Dendritic cell treated with granulocyte-macrophage colony-stimulating factor and Interleukin-4, amounts not matched to agents 40 ng/mL and 50 ng/mL, for 4 days (primary cell): ENCODE data around the gene GRK6.

ENCODE experiments used
- H3K27ac Mint-ChIP-seq: one replicate; pipeline ENCODE4 v1.8.0; 2022; ENCODE audit warnings: mild to moderate bottlenecking, mixed read lengths
- H3K27me3 Mint-ChIP-seq: one replicate; pipeline ENCODE4 v1.8.0; 2022; ENCODE audit warnings: mild to moderate bottlenecking, mixed read lengths
- H3K36me3 Mint-ChIP-seq: one replicate; pipeline ENCODE4 v1.8.0; 2022; ENCODE audit warnings: low read depth, mixed read lengths
- H3K4me1 Mint-ChIP-seq: one replicate; pipeline ENCODE4 v1.8.0; 2022; ENCODE audit warnings: low read depth, mixed read lengths
- H3K4me3 Mint-ChIP-seq: one replicate; pipeline ENCODE4 v1.8.0; 2022; ENCODE audit warnings: mild to moderate bottlenecking, moderate library complexity, mixed read lengths
- H3K9me3 Mint-ChIP-seq: one replicate; pipeline ENCODE4 v1.8.0; 2022; ENCODE audit warnings: mixed read lengths
- intact Hi-C: fragments of 100-400 bp; cut with micrococcal nuclease; formaldehyde crosslinking; loops from one replicate; pipeline ENCODE4 v1.15.0; 2022

GRK6 gene

DNA sequence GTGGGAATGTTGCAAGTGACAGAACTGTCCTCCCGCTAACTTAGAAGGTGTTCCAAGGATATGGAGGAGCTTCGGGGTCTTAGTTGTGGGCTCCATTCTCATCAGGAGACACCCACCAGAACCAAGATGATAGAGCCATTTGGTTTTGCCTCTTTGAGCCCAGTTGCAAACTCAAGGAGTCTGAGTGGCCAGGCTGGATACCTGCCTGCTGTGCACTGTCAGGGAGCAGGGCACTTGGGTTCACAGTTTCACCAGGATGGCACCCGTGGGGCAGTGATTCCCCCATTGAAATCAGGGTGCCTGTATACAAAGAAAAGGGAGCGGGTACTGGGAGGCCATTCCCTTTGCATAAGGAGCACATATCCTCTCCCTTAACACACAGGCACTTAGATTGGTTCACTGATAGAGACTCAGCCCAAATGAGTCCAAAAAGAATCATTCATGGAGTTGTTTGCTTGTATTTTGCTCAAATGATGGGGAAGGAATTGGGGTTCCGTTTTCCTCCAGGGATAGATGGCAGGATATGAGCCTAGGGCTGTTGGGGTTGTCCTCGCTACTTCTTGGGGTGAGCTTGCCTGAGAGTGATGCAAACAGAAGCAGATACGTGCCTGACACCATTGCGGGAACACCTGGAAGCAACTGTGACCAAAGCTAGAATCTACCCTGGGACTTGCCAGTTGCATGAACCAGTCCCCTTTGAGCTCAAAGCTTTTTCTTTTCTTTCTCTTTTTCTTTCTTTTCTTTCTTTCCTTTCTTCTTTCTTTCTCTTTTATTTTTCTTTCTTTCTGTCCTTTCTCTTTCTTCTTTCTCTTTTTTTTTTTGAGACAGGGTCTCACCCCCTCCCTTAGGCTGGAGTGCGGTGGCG lies 18.8 kb downstream of the GRK6 start:
- H3K36me3 Mint-ChIP-seq: peaks cover 38% of the 10 kb centered on the region
- H3K4me3 Mint-ChIP-seq: no peak overlapping the region
- intact Hi-C loops: no loop called here
- H3K9me3 Mint-ChIP-seq: no peaks in the 10 kb centered on the region
- peaks cover 39% of the 10 kb centered on the region for H3K27me3 Mint-ChIP-seq
- peaks cover 56% of the 10 kb centered on the region for H3K4me1 Mint-ChIP-seq
- no peak overlapping the region for H3K27ac Mint-ChIP-seq

DNA sequence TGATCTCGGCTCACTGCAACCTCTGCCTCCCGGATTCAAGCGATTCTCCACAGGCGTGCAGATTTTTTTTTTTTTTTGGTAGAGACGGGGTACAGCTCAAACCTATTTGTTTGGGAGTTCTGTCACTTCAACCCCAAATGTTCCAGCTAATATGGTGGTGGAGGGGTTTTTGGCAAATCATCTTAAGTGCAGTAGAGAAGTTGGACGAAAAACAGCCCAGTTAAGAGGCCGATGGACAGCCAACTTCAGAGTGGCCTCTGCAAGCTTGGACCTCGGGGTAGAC lies 19.4 kb downstream of the GRK6 start:
- Mint-ChIP-seq H3K36me3 (peaks cover 32% of the 10 kb centered on the region), H3K4me1 (peaks cover 56% of the 10 kb centered on the region), H3K27ac (no peak overlapping the region), H3K4me3 (peak overlapping the region; percentile 22), H3K27me3 (peaks cover 45% of the 10 kb centered on the region), H3K9me3 (no peaks in the 10 kb centered on the region)
- intact Hi-C loops: no loop called here

DNA sequence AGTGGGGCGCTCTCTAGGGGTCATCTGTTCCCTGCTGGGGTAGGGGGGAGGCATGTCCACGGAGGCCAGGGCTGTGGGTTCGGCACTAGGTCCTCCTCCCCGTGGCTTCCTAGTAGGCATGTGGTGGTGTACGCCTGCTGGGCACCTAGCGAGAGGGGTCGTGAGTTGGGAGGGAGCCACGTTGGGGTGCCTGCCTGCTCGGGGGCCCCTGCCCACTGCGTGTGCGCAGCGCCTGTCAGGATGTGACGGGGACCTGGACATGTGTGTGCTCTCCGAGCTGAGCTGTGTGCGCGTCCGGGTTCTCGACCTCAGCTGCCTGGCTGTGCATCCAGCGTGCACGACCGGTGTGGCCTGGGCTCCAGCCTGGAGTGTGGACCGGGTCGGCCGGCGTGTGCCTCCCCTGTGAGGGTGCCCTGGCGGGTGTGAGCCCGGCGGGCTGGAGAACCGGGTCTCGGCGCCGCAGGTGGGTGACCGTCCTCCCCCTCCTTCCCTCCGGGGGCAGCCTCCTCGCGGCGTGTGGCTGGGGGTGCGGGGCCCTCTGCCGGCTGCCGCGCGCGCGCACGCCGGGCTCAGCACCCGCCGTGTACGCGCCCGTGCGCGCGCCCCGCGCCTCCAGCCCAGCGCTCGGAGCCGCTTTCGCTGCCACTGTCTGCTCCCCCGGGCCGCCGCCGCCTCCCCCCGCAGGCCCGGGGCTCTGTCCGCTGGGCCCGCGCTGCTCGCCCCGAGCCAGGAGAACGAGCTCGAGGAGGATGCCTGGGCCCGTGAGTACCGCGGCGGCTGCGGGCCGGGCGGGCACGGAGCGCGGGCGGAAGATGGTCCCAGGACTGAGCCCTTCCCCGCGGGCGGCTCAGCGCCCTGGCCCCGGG lies 20.0 kb downstream of the GRK6 start, which contains the start of gene PRR7:
TSS of gene PRR7 (plus strand) at position 615 of the 866 bp plus-strand sequence. CDS start 8,254 bp downstream, outside the sequence.
- H3K27me3 Mint-ChIP-seq: peaks cover 48% of the 10 kb centered on the region
- peaks cover 26% of the 10 kb centered on the region for H3K36me3 Mint-ChIP-seq
- H3K4me1 Mint-ChIP-seq: peaks cover 56% of the 10 kb centered on the region
- peak within 1 kb of the TSS; percentile 61 for H3K4me3 Mint-ChIP-seq
- intact Hi-C loops: no loop called here
- H3K27ac Mint-ChIP-seq: no peak within 1 kb of the TSS
- H3K9me3 Mint-ChIP-seq: no peaks in the 10 kb centered on the region

DNA sequence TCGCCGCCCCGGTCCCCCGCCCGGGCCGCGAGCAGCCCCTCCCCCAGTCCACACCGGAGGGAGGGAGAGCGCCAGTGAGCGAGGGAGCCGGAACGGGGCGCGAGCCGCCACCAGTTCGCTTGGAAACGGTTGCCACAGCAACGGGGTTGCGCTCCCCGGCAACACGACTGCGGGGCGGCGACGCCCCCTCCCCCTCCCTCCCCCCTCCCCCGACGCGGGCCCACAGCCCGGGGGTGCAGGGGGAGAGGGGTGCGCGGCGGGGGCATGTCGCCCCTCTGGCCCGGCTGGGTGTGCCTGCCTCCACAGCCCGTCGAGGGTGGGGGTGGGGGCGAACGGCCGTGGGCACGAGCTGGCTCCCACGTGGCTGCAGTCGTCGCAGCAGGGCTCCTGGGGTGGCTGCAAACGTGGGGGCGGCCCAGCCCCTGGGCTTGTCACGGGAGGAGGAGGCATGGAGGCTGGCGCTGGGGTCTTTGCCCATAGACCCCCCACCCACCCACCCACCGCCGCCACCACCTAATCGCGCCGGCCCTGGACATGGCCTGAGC lies 20.7 kb downstream of the GRK6 start:
- H3K27me3 Mint-ChIP-seq: peaks cover 53% of the 10 kb centered on the region
- H3K9me3 Mint-ChIP-seq: no peaks in the 10 kb centered on the region
- no peak overlapping the region for H3K4me3 Mint-ChIP-seq
- H3K36me3 Mint-ChIP-seq: peaks cover 19% of the 10 kb centered on the region
- H3K4me1 Mint-ChIP-seq: peaks cover 56% of the 10 kb centered on the region
- H3K27ac Mint-ChIP-seq: no peak overlapping the region
- intact Hi-C loops: no loop called here

DNA sequence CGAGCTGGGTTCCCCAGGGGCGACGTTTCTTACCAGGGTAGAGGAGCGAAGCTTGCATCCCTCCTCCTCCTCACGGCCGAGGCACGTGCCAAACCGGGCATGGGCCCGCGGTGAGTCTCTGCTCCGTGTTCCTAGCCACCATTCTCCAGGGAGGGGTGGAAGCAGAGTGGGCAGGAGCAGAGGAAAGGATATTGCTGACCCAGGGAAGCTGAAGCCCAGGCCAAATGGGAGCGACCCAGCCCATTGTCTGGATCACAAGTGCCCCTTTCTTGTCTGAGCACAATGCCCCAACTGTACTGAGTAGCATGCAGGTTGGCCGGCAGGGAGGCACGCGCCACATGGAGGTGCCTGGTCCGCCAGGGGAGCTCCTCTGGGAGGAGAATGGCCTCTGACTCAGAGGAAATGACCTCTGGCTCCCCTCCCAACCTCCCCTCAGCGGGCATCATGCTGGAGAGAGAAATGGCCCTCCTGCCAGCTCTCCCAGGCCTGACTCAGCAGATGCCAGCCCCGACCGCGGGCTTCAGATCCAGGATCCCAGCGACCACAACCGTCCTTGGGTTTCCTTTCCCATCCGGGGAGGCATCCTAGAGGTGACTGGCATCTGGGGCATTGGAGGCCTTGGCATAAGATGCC lies 21.3 kb downstream of the GRK6 start:
- Mint-ChIP-seq H3K36me3 (peaks cover 13% of the 10 kb centered on the region), H3K27me3 (peaks cover 58% of the 10 kb centered on the region), H3K4me1 (peaks cover 50% of the 10 kb centered on the region), H3K4me3 (no peak overlapping the region), H3K9me3 (no peaks in the 10 kb centered on the region), H3K27ac (no peak overlapping the region)
- intact Hi-C loops: no loop called here

DNA sequence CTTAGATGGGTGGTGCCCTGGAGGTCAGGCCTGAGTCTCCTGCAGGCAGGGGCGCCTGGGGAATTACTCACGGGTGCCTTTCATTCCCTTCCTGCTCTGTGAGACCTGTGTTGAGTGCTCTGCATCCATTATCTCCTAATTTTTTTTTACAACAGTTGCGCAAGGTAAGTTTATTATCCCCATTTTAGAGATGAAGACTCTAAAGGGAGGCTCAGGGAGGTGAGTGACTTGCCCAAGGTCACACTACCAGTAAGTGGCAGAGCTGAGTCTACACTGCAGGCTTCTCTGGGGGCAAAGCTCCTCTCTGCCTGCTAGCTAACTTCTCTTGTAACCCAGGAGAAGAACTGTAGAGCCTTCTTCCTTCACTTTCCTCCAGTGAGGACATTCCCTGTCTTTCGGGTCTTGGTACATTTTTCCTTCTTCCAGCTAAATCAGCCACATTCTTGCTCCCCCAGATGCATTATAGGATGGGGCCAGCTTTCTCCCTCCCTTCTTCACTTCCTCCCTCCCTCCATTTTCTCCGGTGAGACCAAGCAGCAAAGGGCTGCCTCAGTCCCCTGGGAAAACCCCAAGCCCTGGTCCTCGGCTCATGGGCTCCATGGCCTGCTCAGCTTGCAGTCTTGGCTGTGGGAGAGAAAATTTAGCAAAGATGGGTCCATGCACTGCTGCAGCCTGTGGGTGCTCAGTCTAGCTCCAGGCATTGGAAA lies 21.9 kb downstream of the GRK6 start:
- Mint-ChIP-seq H3K27me3 (peaks cover 65% of the 10 kb centered on the region), H3K27ac (no peak overlapping the region), H3K36me3 (peaks cover 6% of the 10 kb centered on the region), H3K4me1 (peaks cover 48% of the 10 kb centered on the region), H3K9me3 (no peaks in the 10 kb centered on the region), H3K4me3 (no peak overlapping the region)
- intact Hi-C loops: no loop called here

DNA sequence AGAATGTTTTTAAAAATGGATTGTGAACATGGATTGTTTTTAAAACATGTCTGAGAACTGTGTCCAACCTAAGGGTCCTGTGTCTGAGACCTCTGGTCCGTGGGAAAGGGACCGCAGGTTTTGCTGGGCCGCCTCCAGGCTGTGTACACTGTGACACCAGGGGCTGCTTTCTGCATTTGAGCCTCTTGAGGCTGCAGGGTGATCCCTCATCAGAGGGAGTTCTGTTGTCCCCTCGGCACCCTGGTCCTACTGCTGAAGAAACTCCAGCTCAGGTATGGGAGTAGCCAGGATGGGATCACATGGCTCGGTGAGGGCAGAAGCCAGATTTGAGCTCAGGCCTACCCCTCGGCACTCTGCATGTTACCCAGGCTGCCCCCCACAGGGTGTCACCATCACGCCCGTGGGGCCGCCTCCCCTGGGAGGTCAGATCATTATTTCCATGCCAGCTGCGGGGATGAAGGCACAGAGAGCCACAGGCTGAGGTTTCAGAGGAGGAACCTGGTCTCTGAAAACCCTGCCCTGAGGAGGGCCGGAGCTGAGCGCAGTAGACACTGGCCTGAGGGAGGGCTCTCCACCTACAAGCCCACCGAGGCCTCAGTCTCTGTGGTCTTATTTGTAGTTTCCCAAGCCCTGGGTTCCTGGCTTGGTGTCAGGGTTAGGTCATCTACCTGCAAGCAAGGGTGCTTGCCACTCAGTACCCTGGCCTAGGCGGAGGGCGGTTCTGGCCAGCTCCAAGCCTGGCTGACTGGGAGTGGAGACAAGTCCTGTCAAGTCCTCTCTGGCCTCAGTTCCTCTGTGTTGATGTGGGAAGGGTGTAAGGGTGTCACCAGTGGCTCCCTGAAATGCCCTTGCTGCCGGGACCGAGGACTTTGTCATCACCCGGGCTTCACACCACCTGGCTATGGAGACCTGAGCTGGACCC lies 22.9 kb downstream of the GRK6 start:
- intact Hi-C loops: no loop called here
- H3K36me3 Mint-ChIP-seq: no peaks in the 10 kb centered on the region
- H3K27ac Mint-ChIP-seq: no peak overlapping the region
- peaks cover 46% of the 10 kb centered on the region for H3K4me1 Mint-ChIP-seq
- no peak overlapping the region for H3K4me3 Mint-ChIP-seq
- no peaks in the 10 kb centered on the region for H3K9me3 Mint-ChIP-seq
- H3K27me3 Mint-ChIP-seq: peaks cover 73% of the 10 kb centered on the region

DNA sequence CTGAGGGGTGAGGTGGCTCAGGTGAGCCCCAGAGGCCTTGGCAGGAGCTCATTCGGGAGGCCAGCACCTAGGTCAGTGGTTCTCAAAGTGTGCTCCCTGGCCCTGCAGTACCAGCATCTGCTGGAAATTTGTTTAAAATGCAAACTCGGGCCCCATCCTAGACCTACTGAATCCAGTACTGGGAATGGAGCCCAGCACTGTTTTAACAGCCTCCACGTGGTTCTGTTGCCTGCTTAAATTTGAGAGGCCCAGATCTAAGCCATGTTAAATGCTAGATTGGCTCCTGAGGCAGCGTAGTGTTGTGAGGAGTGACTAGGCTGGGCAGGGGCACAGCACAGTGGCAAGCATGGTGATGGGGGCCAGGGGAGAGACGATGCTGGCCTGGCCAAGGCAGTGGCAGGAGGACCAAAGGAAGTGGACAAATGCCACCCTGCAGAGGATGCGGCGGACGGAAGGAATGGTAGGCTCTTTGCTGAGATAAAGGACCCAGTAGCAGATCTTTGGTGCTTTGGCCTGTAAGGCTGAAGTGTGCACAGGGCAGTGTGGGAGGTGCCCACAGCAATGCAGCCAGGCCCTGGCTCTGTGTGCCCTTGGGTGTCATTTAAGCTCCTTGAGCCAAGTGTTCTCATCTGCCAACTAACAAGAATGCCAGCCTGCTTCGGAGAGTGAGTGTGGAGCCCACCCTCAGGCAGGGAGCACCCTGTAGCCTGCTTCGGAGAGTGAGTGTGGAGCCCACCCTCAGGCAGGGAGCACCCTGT lies 24.4 kb downstream of the GRK6 start:
- peaks cover 76% of the 10 kb centered on the region for H3K27me3 Mint-ChIP-seq
- H3K4me3 Mint-ChIP-seq: no peak overlapping the region
- H3K4me1 Mint-ChIP-seq: peaks cover 32% of the 10 kb centered on the region
- H3K36me3 Mint-ChIP-seq: no peaks in the 10 kb centered on the region
- no peaks in the 10 kb centered on the region for H3K9me3 Mint-ChIP-seq
- intact Hi-C loops: no loop called here
- no peak overlapping the region for H3K27ac Mint-ChIP-seq

DNA sequence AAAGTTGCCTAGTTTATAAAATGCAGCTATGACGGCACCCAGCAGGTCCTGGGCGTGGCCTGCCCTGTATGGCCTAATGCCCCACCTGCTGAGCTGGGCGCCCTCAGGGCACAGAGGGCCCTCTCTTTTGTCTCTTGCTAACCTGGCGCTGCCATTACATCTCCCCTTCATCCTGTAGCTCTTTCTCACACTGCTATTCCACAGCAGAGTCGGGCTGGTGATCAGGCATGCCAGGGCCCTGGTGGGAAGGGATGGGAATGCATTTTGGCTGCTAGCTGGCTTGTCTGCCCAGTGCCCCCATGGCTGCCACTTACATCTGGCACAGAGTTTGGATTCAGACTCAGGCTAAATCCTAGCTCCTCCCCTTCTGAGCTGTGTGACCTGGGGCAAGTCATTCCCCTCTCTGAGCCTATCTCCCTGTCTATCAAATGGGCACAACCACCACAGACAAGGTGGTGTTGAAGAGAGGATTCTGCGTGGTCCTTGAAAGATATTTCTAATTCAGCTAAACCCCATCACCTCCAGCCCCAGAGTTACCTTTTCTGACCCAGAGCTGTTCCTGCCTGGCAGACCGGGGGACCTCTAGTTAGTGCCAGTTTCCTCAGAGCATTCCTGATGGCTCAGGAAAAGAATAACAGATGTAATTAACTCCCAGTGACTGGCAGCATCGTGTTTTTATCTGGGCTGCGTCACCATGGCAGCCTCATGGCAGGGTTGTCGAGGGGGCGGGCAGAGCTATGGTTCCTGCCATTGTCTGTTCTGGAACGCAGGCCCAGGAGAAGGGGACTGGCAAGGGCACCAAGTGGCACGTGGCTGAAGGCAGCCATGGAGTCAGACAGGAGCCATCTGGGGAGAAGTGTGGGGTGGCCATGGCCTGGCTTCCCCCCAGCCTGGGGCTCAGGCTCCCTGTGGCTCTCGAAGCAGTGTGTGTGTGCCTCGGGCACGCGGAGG lies 26.5 kb downstream of the GRK6 start:
- no peaks in the 10 kb centered on the region for H3K36me3 Mint-ChIP-seq
- intact Hi-C loops: no loop called here
- no peak overlapping the region for H3K27ac Mint-ChIP-seq
- no peak overlapping the region for H3K4me3 Mint-ChIP-seq
- peaks cover 71% of the 10 kb centered on the region for H3K27me3 Mint-ChIP-seq
- H3K4me1 Mint-ChIP-seq: peaks cover 33% of the 10 kb centered on the region
- no peaks in the 10 kb centered on the region for H3K9me3 Mint-ChIP-seq

DNA sequence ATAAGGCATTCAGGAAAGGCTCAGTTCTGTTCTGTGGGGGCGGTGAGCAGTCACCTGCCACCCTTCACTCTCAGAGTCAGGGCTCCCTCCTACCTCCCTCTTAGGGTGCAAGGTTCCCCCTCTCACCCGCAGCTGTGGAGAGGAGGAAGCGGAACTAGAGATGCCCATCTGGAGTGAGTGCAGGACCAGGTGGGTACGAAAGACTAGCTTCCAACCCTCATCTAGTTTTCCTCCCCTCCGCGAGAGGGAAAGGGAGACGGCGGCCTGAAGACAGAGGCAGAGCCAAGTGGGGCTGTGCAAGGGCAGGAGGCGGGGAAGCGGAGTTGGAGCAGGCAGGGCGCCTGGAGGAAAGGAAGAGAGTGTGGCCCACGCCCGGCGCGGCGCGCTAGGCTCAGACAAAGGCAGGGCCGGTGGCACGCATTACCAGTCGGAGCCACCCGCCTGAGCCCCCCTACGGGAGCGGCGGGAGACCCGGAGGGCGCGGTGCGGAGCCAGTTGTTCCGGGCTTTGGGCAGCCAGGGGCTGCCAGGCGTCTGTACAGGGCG lies 27.4 kb downstream of the GRK6 start:
- H3K27me3 Mint-ChIP-seq: peaks cover 63% of the 10 kb centered on the region
- H3K27ac Mint-ChIP-seq: no peak overlapping the region
- intact Hi-C loops: loop anchor here (1.0 to 2.0 kb wide), 3 partner anchors 23 to 64 kb away; no protein-coding TSS in a partner anchor
- no peaks in the 10 kb centered on the region for H3K36me3 Mint-ChIP-seq
- H3K4me3 Mint-ChIP-seq: peak overlapping the region; percentile 76
- no peaks in the 10 kb centered on the region for H3K9me3 Mint-ChIP-seq
- H3K4me1 Mint-ChIP-seq: peaks cover 23% of the 10 kb centered on the region

DNA sequence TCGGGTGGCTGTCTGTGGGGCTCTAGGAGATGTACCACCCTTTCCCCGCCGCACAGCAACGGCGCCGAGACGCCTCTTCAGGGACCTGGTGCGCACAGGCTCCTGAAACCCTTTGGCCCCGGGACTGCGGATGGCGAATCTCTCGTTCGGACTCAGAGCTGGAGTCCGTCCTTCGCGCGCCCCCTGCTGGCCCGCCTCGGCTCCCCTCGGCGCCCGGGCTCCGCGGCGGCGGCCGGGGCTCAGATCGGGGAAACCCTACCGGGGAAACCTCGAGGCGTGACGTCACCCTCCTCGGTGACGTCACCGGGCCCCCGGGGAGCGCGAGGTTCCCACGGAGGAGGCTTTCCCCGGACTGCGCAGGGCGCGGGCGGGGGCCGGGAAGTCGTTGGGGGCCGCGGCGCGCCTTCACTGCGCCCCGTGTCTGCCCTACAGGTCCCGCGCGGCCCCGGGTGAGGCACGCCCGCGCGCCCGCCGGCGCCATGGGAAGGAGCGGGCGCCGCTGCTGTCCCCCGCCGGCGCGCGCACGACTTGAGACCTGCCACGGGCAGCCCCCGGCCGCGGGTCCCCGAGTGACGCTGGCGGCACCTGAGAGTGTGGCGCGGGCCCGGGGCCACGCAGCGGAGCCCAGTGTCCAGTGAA lies 28.0 kb downstream of the GRK6 start:
- peaks cover 23% of the 10 kb centered on the region for H3K4me1 Mint-ChIP-seq
- H3K4me3 Mint-ChIP-seq: peak overlapping the region; percentile 76
- peaks cover 64% of the 10 kb centered on the region for H3K27me3 Mint-ChIP-seq
- intact Hi-C loops: loop anchor here (1.0 to 5.0 kb wide), 5 partner anchors 24 to 147 kb away; partner anchors contain the start of gene PDLIM7
- no peaks in the 10 kb centered on the region for H3K36me3 Mint-ChIP-seq
- no peaks in the 10 kb centered on the region for H3K9me3 Mint-ChIP-seq
- H3K27ac Mint-ChIP-seq: no peak overlapping the region
